NCI-H1417 treated with DMSO at 0.1 percent for 48 hours (cell line): ENCODE measurements around the gene ABCC2.
"Not testable (repeated sequence)": the region's sequence is repeated elsewhere in the genome, so short reads cannot be mapped to it uniquely, and the experiment has no call there.

Experiments
- DNase-seq: peaks from one replicate; lab custom pipeline; 2025; lab: John Stamatoyannopoulos, UW

The ABCC2 gene

GRCh38 chr10:99782447-99783286, at the start of gene ABCC2:
Gene ABCC2 (plus strand): TSS chr10:99782640. CDS start chr10:99782845, 205 bp downstream.
- no peak for DNase-seq

DNA sequence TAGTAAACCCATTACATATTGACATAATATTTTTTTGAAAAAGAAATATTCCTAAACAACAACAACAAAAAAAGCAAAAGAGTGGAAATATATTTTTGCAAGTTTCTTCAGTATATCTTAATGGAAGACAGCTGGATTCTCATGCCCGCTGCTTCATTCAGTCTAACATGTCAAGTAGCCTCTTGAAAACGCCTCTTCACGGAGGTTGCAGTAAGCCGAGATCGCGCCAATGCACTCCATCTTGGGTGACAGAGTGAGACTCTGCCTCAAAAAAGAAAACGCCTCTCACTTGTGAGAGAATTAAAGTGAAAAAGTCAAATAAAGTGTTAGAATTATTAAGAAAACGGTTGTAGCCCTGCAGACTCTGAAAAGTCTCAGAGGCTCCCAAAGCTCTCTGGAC, 49.1 kb upstream of the ABCC2 start:
- DNase-seq, result no peak

- DNase-seq, result not testable (repeated sequence)
Measured at GRCh38 chr10:99734111-99734510, 48.3 kb upstream of the ABCC2 start.

DNA sequence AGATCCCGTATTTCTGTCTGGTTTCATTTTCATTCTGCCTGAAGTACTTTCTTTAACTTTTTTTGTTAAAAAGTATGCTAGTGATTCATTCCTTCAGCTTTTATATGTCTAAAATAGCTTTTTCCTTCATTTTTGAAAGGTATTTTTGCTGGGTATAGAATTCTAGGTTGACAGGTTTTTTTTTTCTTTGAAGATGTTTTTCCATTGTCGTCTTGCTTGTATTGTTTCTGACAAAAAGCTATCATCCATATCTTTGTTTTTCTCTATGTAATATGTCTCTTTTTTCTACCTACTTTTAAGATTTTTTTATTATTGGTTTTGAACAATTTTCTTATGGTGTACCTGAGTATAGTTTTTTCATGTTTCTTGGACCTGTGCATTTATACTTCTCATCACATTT, 42.2 kb upstream of the ABCC2 start:
- DNase-seq, result no peak

DNA sequence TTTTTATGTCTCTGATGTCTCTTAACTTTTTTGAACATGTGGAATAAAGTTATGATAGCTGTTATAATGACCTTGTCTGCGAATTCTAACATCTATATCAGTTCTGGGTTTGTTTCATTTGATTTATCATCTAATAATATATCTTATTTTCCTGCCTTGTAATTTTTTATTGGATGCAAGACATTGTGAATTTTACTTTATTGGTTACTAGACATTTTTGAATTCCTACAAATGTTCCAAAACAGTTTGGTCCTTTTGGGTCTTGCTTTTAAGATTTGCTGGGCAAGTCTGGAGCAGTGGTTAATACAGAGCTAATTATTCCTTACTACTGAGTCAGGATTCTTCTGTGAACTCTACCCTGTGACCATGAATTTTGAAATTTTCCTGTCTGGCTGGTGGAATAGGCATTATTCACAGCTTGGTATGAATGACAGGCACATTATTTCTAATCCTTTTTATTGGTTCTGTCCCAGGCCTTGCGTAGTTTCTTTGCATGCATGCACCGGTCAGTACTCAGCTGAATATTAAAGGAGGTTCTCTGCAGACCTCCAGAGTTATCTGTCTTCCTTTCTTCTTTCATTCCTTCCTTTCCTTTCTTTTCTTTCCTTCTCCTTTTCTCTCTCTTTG, 41.4 kb upstream of the ABCC2 start:
- DNase-seq, result no peak

DNA sequence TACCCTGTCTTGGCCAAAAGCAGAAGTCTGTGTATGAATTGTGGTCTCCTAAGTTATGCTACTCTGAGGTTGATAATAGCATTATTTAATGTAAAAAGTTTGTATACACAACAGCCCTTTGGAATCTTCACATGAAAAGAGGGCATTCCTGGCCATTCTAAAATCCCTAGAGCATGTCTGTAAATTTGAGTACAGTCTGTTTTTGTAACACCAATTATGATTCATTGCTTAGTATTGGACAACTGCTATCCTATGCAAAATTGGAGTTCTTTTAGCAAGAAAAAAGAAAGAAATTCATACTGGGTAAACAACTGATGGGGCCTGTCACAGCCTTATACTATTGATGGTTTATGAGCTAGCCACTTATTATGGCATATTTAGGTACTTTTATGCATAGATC, 40.2 kb upstream of the ABCC2 start:
- no peak for DNase-seq

DNA sequence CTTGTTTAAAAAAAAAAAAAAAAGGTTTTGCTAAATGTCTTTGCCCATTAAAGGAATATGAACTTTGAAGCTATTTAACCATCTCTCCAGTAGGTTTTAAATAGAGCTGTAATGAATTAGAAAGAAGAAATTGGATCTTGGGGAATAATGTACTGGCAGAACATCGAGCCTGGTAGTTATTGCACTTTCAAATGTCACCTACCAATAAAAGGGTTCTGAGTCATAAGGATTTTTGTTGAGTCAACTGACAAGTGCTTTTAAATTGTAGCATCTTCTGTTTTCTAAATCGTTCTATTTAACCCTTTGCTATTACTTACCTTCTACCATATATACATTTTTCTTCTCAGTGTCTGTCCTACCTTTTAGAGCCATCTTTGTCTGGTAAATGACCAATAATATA, 39.7 kb upstream of the ABCC2 start:
- no peak for DNase-seq

- DNase-seq, result no peak
Measured at GRCh38 chr10:99743841-99744240, 38.6 kb upstream of the ABCC2 start.

DNA sequence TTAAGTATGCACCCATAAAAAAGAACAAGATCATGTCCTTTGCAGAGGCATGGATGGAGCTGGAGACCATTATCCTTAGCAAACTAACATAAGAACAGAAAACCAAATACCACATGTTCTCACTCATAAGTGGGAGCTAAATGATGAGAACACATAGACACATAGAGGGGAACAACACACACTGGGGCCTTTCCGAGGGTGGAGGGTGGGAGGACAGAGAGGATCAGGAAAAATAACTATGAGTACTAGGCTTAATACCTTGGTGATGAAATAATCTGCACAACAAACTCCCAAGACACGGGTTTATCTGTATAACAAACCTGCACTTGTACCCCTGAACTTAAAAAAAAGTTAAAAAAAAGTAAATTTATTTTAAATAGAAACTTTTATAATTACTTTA, 36.3 kb upstream of the ABCC2 start:
- DNase-seq, result not testable (repeated sequence)

- DNase-seq, result no peak
Measured at GRCh38 chr10:99748823-99749451, 33.5 kb upstream of the ABCC2 start.

GRCh38 chr10:99750641-99751040, 31.8 kb upstream of the ABCC2 start:
- DNase-seq, result no peak

DNA sequence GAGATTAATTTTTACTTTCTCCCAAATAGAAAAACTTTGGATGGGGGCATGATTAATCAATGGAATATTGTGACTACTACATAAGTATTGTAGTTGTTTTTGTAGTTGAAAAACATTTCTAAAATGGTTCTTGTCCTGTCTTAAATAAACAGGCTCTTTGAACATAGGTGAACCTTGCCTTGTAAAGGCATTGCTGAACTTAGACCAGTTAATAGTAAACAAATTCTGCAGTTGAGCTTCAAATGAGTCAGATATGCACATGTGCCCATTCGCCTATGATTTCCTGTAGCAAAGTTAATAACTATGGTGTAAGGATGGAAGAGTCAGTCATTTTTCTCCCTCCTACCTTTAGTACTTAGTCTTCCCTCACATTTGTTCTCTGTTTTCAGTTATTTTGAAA, 27.8 kb upstream of the ABCC2 start:
- no peak for DNase-seq

DNA sequence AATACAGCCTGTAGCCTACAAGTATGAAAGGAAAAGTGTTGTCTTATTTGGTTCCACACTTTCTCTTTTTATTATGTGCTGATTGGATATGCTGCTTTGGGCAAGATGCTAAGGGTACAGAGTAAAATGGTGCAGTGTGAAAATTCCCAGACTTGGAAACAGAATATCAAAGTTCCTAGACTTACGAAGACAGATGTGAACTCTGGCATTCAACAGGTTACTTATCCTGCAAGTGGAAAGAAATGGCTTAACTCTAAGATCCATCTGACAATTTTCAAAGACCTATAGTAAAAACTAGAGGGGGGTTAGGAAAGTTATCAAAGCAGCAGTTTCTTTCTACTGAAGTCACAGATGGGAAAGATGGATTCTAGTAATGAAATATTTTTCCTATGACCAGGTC, 26.3 kb upstream of the ABCC2 start:
- no peak for DNase-seq

DNA sequence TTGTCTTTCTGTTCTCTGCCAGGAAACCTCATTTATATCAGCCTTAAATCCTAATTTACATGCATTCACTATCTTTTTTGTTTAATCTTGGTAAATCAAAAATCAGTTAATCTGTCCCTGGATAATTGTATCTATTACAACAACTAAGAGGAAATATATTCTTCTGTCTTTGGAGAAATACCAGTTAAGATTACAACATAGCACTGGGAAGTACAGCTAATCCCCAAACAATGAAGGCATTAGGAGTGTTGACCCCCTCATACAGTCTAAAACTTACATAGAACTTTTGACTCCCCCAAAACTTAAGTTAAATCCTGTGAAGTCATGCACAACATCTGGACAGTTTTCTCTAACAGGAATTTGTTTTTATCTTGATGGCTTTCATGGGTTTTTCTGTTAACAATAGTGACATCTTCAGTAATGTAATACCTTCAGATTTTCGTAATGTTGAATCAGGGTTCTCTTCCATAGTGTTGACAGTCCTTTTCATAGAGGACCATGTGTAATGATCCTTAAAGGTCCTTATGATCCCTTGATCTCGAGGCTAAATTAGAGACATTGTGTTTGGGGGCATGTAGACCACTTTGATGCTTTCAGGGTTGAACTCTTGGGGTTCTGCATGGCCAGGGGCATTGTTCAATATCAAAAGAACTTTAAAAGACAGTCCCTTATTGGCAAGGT, 24.1 kb upstream of the ABCC2 start:
- no peak for DNase-seq

GRCh38 chr10:99760321-99760720, 22.1 kb upstream of the ABCC2 start:
- no peak for DNase-seq

DNA sequence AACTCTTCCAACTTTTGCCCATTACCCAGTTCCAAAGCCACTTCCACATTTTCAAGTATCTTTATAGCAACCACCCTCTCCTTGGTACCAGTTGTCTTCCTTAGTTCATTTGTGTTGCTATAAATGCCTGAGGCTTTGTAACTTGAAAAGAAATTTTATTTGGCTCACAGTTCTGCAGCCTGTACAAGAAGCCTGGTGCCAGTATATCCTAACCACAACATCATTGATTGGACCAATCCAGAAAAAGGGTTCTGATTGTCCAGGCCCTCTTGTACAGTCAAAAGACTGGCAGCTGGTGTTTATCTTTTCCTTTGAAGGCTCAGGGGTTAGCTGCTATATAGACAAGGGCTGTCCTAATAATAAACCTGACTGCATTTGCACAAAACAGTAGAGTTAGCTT, 21.1 kb upstream of the ABCC2 start:
- no peak for DNase-seq

GRCh38 chr10:99765672-99766301, 16.7 kb upstream of the ABCC2 start:
- DNase-seq, result no peak

- DNase-seq, result no peak
Measured at GRCh38 chr10:99766302-99766681, 16.1 kb upstream of the ABCC2 start.

- no peak for DNase-seq
Measured at GRCh38 chr10:99767901-99768300, 14.5 kb upstream of the ABCC2 start.

GRCh38 chr10:99768556-99768955, 13.9 kb upstream of the ABCC2 start:
- no peak for DNase-seq

GRCh38 chr10:99769706-99770105, 12.7 kb upstream of the ABCC2 start:
- no peak for DNase-seq

DNA sequence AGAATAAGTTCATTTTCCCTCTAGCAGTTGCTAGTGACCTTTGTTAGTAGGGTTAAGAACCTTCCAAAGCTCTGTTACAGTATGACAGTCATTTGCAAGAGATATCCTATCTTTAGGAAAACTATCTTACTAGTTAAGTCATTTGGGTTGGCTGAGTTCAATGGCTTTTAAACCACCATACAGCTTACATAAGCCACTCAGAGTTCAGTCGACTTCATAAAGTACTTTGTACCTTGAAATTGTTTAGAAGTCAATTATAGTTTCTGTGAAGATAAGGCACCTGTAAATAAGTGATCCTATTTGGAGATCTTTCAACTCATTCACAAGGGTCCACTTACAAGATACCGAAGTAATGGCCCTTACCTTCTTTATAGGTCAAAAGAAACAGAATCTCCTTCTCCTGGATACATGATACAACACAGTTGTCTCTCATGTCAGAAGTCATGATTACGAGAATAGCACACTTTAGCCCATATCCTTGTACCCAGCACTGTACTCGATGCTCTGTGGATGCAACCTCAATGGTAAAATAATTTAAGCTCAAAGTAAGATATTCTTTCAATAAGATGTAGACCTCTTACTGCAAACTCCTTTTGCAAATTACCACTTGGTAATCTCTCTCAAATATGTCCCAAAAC, 11.9 kb upstream of the ABCC2 start:
- DNase-seq, result no peak
